Measurements from ENCODE around the gene MT2A. TPM values are rescaled to one million over a fixed set of nuclear protein-coding genes. Genes with fewer than 3 reads are reported as not detected.

The MT2A gene
- total RNA-seq, 1 experiment from 2014 or later, result 683 TPM

DNA sequence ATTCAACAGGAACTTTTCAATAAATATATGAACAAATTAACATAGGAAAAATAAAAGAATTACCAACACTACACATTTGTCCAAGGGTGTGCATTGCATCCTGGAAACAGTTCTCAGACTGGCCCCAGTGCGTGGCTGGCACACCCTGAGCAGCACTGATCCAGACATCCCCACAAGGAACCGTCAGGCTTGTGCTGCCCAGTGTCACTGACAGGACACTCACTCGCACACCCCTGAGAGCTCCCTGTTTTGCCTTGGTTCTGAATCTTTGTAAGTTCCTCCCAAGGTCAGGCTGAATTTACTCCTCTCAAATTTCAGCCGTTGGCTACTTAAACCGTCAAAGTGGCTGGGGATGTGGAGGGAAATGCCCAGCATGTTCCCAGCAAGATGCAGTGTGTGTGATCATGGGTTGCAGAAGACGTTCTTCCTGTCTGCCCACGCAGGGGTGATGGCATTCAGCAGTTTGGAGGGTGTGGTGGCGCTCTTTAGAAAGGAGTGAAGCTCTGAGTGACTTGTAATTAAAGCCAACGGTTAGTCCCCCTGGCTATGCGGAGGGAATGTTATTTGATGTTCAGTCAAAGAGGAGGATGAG is 1.7 kb downstream of the MT2A start:
- ChIA-PET CTCF (interaction anchor here (0.6 kb wide), 1 partner anchor 47 kb away, joined by 5 read pairs; no protein-coding TSS in a partner anchor), POLR2A (ENCODE audit: unreplicated experiment) (interaction anchor here (0.6 kb wide), 2 partner anchors 72 to 92 kb away, joined by 3 to 4 read pairs; partner anchors contain the start of gene MT1X)
- H3K27me3 ChIP-seq (ENCODE audit: low read length), result no peaks in the 10 kb centered on the region
- H3K4me2 ChIP-seq (ENCODE audit: low read length), result peak overlapping the region; percentile 93
- peak overlapping the region; percentile 78 for H3K27ac ChIP-seq (ENCODE audit: low read length)
- intact Hi-C loops (cut with micrococcal nuclease), result no loop called here
- DNase-seq, result peak; percentile 47
- peak overlapping the region; percentile 90 for H3K4me3 ChIP-seq (ENCODE audit: low read length)
- H3K9me2 ChIP-seq (replicated peaks; ENCODE audit: low read length), result no peaks in the 10 kb centered on the region
- no peak for TF ChIP-seq EZH2phosphoT487 (IDR thresholded peaks at IDR 0.05; ENCODE audit: borderline replicate concordance, low read length)
- TF ChIP-seq, protein P1, sequence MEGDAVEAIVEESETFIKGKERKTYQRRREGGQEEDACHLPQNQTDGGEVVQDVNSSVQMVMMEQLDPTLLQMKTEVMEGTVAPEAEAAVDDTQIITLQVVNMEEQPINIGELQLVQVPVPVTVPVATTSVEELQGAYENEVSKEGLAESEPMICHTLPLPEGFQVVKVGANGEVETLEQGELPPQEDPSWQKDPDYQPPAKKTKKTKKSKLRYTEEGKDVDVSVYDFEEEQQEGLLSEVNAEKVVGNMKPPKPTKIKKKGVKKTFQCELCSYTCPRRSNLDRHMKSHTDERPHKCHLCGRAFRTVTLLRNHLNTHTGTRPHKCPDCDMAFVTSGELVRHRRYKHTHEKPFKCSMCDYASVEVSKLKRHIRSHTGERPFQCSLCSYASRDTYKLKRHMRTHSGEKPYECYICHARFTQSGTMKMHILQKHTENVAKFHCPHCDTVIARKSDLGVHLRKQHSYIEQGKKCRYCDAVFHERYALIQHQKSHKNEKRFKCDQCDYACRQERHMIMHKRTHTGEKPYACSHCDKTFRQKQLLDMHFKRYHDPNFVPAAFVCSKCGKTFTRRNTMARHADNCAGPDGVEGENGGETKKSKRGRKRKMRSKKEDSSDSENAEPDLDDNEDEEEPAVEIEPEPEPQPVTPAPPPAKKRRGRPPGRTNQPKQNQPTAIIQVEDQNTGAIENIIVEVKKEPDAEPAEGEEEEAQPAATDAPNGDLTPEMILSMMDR (conservative IDR thresholded peaks at IDR 0.05; ENCODE audit: low read depth, low read length), result no peak
- no peak; the same call in 1 of the 2 replicates for ATAC-seq
- H3K36me3 ChIP-seq (ENCODE audit: low read depth, low read length), result no peaks in the 10 kb centered on the region
- H3F3A ChIP-seq (ENCODE audit: low read length, unreplicated experiment), result peaks cover 13% of the 10 kb centered on the region
- H3K79me2 ChIP-seq (ENCODE audit: low read length), result peaks cover 16% of the 10 kb centered on the region
- no peaks in the 10 kb centered on the region for H3K9me3 ChIP-seq (ENCODE audit: low read length)
- H3K9ac ChIP-seq (ENCODE audit: low read length), result peak overlapping the region; percentile 76; the same call in 1 of the 2 replicates
- H3K4me1 ChIP-seq (ENCODE audit: insufficient read depth, low read length), result peaks cover 84% of the 10 kb centered on the region
- H4K20me1 ChIP-seq (ENCODE audit: low read length), result no peaks in the 10 kb centered on the region
- no peak overlapping the region for H2AFZ ChIP-seq (ENCODE audit: low read length)
- no TSS peak for BruUV-seq (replicated peaks)

DNA sequence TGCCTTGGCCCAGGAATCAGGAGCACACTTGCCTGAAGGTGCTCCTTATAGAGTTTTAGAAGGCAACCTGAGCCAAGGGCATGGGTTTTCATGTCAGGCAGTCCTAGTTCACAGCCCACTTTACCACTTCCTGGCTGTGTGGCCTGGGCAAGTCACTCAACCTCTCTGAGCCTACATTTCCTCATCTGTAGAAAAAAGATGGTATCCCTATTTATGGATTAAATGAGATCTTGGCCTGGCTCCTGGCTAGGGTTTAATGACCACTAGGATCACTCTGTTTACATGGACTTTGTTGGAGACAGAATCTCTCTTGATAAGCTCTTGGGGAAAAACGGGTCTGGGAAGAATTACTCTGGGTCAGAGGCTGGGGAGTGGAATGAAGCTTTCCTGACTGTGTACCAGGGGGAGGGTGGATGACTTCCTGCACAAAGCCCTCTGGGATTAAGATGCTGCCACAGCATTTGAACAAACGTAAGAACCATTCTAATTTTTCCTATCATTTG is 2.3 kb downstream of the MT2A start:
- Histone ChIP-seq H3K4me2 (ENCODE audit: low read length) (peak overlapping the region; percentile 93), H3K36me3 (ENCODE audit: low read depth, low read length) (no peaks in the 10 kb centered on the region), H3K4me3 (ENCODE audit: low read length) (peak overlapping the region; percentile 90; the same call in 1 of the 2 replicates), H3K9me3 (ENCODE audit: low read length) (no peaks in the 10 kb centered on the region), H3K4me1 (ENCODE audit: insufficient read depth, low read length) (peaks cover 84% of the 10 kb centered on the region), H3K27me3 (ENCODE audit: low read length) (no peaks in the 10 kb centered on the region), H3K9me2 (replicated peaks; ENCODE audit: low read length) (no peaks in the 10 kb centered on the region), H4K20me1 (ENCODE audit: low read length) (no peaks in the 10 kb centered on the region), H3F3A (ENCODE audit: low read length, unreplicated experiment) (peaks cover 8% of the 10 kb centered on the region), H3K9ac (ENCODE audit: low read length) (no peak overlapping the region), H2AFZ (ENCODE audit: low read length) (no peak overlapping the region), H3K79me2 (ENCODE audit: low read length) (peaks cover 16% of the 10 kb centered on the region), H3K27ac (ENCODE audit: low read length) (peak overlapping the region; percentile 78)
- BruUV-seq (replicated peaks), result no TSS peak
- ChIA-PET CTCF (no interaction called here), POLR2A (ENCODE audit: unreplicated experiment) (no interaction called here)
- TF ChIP-seq EZH2 (IDR thresholded peaks at IDR 0.05; ENCODE audit: low read length, unreplicated experiment) (no peak), EZH2phosphoT487 (IDR thresholded peaks at IDR 0.05; ENCODE audit: borderline replicate concordance, low read length) (no peak)
- TF ChIP-seq, protein P1 (conservative IDR thresholded peaks at IDR 0.05; ENCODE audit: low read depth, low read length), result no peak
- intact Hi-C loops (cut with micrococcal nuclease), result no loop called here
- ATAC-seq (no peak), DNase-seq (no peak)

DNA sequence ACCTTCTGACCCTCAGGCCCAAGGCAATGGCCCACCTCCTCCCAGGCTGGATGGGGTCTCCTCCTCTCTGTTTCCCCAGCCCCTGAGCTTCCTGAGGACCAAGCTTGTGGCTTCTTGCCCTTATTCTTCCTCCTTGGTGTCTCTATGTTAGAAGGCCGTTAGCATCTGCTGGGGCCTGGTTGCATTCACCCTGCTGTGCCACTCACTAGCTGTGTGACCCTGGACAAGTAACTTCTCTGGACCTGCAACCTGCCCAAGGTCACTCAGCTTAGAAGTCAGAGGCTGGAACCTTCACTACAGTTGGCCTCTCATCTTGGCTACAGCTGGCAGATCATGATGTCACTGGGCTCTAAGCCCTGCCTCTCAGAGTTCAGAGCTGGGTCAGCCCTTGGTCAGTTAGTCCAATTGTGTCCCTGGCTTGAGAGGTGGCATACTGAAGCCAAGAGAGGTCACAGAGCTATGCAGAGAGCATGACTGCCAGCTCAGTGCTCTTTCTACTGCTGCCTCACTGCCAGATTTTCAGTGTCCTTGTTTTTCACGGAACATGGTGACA is 3.0 kb downstream of the MT2A start:
- no peak for DNase-seq
- no peaks in the 10 kb centered on the region for H4K20me1 ChIP-seq (ENCODE audit: low read length)
- H3F3A ChIP-seq (ENCODE audit: low read length, unreplicated experiment), result peaks cover under 1% of the 10 kb centered on the region
- no peak overlapping the region for H3K9ac ChIP-seq (ENCODE audit: low read length)
- ChIA-PET CTCF (no interaction called here), POLR2A (ENCODE audit: unreplicated experiment) (no interaction called here)
- no peaks in the 10 kb centered on the region for H3K9me3 ChIP-seq (ENCODE audit: low read length)
- no peaks in the 10 kb centered on the region for H3K36me3 ChIP-seq (ENCODE audit: low read depth, low read length)
- H3K9me2 ChIP-seq (replicated peaks; ENCODE audit: low read length), result no peaks in the 10 kb centered on the region
- peak overlapping the region; percentile 93; the same call in 1 of the 2 replicates for H3K4me2 ChIP-seq (ENCODE audit: low read length)
- H3K4me1 ChIP-seq (ENCODE audit: insufficient read depth, low read length), result peaks cover 77% of the 10 kb centered on the region
- TF ChIP-seq EZH2 (IDR thresholded peaks at IDR 0.05; ENCODE audit: low read length, unreplicated experiment), result no peak
- ATAC-seq, result no peak
- H3K27ac ChIP-seq (ENCODE audit: low read length), result no peak overlapping the region
- H3K27me3 ChIP-seq (ENCODE audit: low read length), result no peaks in the 10 kb centered on the region
- H2AFZ ChIP-seq (ENCODE audit: low read length), result no peak overlapping the region
- BruUV-seq (replicated peaks), result no TSS peak
- intact Hi-C loops (cut with micrococcal nuclease), result no loop called here
- no peak overlapping the region for H3K4me3 ChIP-seq (ENCODE audit: low read length)
- peaks cover 16% of the 10 kb centered on the region for H3K79me2 ChIP-seq (ENCODE audit: low read length)
